ENCODE results near the gene LRRC8B. TPM values are rescaled to one million over a fixed set of nuclear protein-coding genes. Genes with fewer than 3 reads are reported as not detected.

Gene LRRC8B
- polyA plus RNA-seq, 1 of the 3 experiments (the other 2 are of a cell fraction): 3.7 TPM

DNA sequence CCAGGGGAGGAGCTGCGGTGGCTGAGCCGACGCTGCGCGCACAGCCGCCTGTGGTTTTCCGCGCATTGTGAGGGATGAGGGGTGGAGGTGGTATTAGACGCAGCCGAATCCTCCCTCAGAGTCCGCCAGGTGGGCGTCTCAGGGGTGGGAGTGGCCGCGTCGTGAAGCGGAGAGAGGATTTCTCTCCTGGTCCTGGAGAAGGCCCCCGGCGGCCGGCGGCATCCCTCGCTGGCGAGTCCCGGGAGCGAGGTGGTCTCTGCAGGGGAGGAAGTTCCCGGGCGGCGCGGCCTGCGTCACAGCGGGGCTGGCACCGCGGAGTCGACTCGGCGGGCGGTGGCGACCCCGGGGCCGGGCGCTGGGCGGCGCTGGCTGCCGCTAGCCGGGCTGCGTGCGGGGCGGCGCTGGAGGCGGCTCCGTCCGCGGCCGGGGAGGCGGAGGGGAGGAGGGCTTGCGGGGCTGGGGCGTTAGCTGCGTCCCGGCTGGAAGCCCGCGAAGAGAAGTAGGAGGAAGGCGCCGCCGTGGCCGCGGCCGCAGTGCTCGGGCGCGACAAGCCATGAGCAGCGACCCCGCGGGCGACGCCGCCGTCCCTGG lies 108.1 kb downstream of the LRRC8B start, which contains the start of gene LRRC8C:
Gene LRRC8C, plus strand, starts transcription at position 464 of the 591 bp plus-strand sequence. CDS start 53,354 bp downstream, outside the sequence.
- WGBS (ENCODE audit: low lambda C conversion rate): under 1% methylated on average over 28 of the region's 76 CpGs
- DNase-seq: peak; percentile 95
- Histone ChIP-seq H3K27ac (ENCODE audit: low read depth in 2 of 2, low read length in 1 of 2) (peak within 1 kb of the TSS; percentile 66 to 88), H3K27me3 (ENCODE audit: insufficient read depth) (no peaks in the 10 kb centered on the region), H3K36me3 (replicated peaks in 1 of 2; ENCODE audit: control insufficient read depth in 1 of 2, insufficient read depth in 2 of 2, low read length in 1 of 2) (no peaks in the 10 kb centered on the region), H3K4me2 (peak within 1 kb of the TSS; percentile 90), H3K9ac (peak within 1 kb of the TSS; percentile 80), H3F3A (replicated peaks; ENCODE audit: insufficient read depth) (peaks cover 24% of the 10 kb centered on the region), H3K9me3 (no peaks in the 10 kb centered on the region), H3K4me1 (ENCODE audit: control insufficient read depth in 1 of 2, insufficient read depth in 2 of 2, low read depth in 1 of 2, low read length in 1 of 2) (peaks cover 12% of the 10 kb centered on the region in 2 experiments), H3K9me2 (no peaks in the 10 kb centered on the region), H3K4me3 (ENCODE audit: low read depth in 2 of 2, low read length in 1 of 2) (peak within 1 kb of the TSS; percentile 95), H4K20me1 (ENCODE audit: insufficient read depth) (no peaks in the 10 kb centered on the region), H2AFZ (ENCODE audit: low read depth) (peak within 1 kb of the TSS; percentile 95), H3K79me2 (ENCODE audit: insufficient read depth) (peaks cover 34% of the 10 kb centered on the region)
- CTCF ChIA-PET: interaction anchor here (0.6 to 15.3 kb wide), 19 partner anchors 10 to 344 kb away, joined by 3 to 265 read pairs (median 4); no protein-coding TSS in a partner anchor
- POLR2A ChIA-PET: interaction anchor here (1.0 to 2.5 kb wide), 2 partner anchors 82 to 130 kb away, joined by 3 to 20 read pairs; no protein-coding TSS in a partner anchor
- TF ChIP-seq TAF1 (IDR thresholded peaks at IDR 0.05; ENCODE audit: borderline replicate concordance, low read depth, low read length) (no peak), JUND (IDR thresholded peaks at IDR 0.05) (no peak), USF2 (IDR thresholded peaks at IDR 0.05; ENCODE audit: borderline replicate concordance, low read depth, low read length) (no peak), ELF1 (IDR thresholded peaks at IDR 0.05) (no peak), SMC3 (IDR thresholded peaks at IDR 0.05; ENCODE audit: low read depth, low read length) (peak; percentile 78), GATA2 (CRISPR knock-in tag; IDR thresholded peaks at IDR 0.05) (no peak), EP300 (IDR thresholded peaks at IDR 0.05; ENCODE audit: borderline replicate concordance in 1 of 2, low read depth in 1 of 2, low read length in 1 of 2) (no peak), TEAD4 (IDR thresholded peaks at IDR 0.05; ENCODE audit: borderline replicate concordance, insufficient read depth) (no peak), USF1 (IDR thresholded peaks at IDR 0.05; ENCODE audit: borderline replicate concordance, low read depth) (no peak), RXRA (IDR thresholded peaks at IDR 0.05; ENCODE audit: borderline replicate concordance, low read depth) (no peak), RCOR1 (IDR thresholded peaks at IDR 0.05; ENCODE audit: low read length) (0 out of 2 replicates have a peak, but pooled peaks have one; percentile 1), SIN3A (IDR thresholded peaks at IDR 0.05; ENCODE audit: borderline replicate concordance, low read depth, low read length) (0 out of 2 replicates have a peak, but pooled peaks have one; percentile 23), MXI1 (IDR thresholded peaks at IDR 0.05; ENCODE audit: low read depth, low read length) (peak; percentile 31; the same call in 1 of the 2 replicates), FOSL2 (IDR thresholded peaks at IDR 0.05; ENCODE audit: borderline replicate concordance, low read depth) (no peak), FOXJ3 (CRISPR knock-in tag; IDR thresholded peaks at IDR 0.05) (no peak), FOXM1 (IDR thresholded peaks at IDR 0.05; ENCODE audit: low read depth) (no peak), CHD2 (IDR thresholded peaks at IDR 0.05; ENCODE audit: low read length, partially characterized antibody) (no peak), RAD21 (IDR thresholded peaks at IDR 0.05; ENCODE audit: low read length) (peak; percentile 63), YY1 (IDR thresholded peaks at IDR 0.05; ENCODE audit: low read depth) (no peak), EZH2phosphoT487 (IDR thresholded peaks at IDR 0.05; ENCODE audit: borderline replicate concordance, low read depth) (no peak), POLR2AphosphoS5 (IDR thresholded peaks at IDR 0.05; ENCODE audit: low read depth, low read length) (peak; percentile 50; the same call in 1 of the 2 replicates), TCF12 (IDR thresholded peaks at IDR 0.05) (no peak), GABPA (IDR thresholded peaks at IDR 0.05; ENCODE audit: low read depth) (0 out of 2 replicates have a peak, but pooled peaks have one; percentile 16), NRF1 (IDR thresholded peaks at IDR 0.05; ENCODE audit: low read depth, low read length) (peak; percentile 33; the same call in 1 of the 2 replicates)
- TF ChIP-seq, protein P1, sequence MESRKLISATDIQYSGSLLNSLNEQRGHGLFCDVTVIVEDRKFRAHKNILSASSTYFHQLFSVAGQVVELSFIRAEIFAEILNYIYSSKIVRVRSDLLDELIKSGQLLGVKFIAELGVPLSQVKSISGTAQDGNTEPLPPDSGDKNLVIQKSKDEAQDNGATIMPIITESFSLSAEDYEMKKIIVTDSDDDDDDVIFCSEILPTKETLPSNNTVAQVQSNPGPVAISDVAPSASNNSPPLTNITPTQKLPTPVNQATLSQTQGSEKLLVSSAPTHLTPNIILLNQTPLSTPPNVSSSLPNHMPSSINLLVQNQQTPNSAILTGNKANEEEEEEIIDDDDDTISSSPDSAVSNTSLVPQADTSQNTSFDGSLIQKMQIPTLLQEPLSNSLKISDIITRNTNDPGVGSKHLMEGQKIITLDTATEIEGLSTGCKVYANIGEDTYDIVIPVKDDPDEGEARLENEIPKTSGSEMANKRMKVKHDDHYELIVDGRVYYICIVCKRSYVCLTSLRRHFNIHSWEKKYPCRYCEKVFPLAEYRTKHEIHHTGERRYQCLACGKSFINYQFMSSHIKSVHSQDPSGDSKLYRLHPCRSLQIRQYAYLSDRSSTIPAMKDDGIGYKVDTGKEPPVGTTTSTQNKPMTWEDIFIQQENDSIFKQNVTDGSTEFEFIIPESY (IDR thresholded peaks at IDR 0.05; ENCODE audit: borderline replicate concordance, low read depth): no peak
- TF ChIP-seq, protein P2, sequence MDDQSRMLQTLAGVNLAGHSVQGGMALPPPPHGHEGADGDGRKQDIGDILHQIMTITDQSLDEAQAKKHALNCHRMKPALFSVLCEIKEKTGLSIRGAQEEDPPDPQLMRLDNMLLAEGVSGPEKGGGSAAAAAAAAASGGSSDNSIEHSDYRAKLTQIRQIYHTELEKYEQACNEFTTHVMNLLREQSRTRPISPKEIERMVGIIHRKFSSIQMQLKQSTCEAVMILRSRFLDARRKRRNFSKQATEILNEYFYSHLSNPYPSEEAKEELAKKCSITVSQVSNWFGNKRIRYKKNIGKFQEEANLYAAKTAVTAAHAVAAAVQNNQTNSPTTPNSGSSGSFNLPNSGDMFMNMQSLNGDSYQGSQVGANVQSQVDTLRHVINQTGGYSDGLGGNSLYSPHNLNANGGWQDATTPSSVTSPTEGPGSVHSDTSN (IDR thresholded peaks at IDR 0.05): no peak
- TF ChIP-seq, protein P3, sequence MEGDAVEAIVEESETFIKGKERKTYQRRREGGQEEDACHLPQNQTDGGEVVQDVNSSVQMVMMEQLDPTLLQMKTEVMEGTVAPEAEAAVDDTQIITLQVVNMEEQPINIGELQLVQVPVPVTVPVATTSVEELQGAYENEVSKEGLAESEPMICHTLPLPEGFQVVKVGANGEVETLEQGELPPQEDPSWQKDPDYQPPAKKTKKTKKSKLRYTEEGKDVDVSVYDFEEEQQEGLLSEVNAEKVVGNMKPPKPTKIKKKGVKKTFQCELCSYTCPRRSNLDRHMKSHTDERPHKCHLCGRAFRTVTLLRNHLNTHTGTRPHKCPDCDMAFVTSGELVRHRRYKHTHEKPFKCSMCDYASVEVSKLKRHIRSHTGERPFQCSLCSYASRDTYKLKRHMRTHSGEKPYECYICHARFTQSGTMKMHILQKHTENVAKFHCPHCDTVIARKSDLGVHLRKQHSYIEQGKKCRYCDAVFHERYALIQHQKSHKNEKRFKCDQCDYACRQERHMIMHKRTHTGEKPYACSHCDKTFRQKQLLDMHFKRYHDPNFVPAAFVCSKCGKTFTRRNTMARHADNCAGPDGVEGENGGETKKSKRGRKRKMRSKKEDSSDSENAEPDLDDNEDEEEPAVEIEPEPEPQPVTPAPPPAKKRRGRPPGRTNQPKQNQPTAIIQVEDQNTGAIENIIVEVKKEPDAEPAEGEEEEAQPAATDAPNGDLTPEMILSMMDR (IDR thresholded peaks at IDR 0.05): peak; percentile 27
